ENCODE data around the gene IFNAR2. TPM values are rescaled to one million over a fixed set of nuclear protein-coding genes. Genes with fewer than 3 reads are reported as not detected.

The IFNAR2 gene
- total and polyA plus RNA-seq, 3 experiments from 2014 or later, result 23.4 to 85.3 (median 26.4) TPM

- Histone ChIP-seq H3K27ac (ENCODE audit: low read depth, low read length) (peak overlapping the region; percentile 81), H3K9me3 (ENCODE audit: low read length) (no peaks in the 10 kb centered on the region), H3K36me3 (ENCODE audit: insufficient read depth, low read length) (no peaks in the 10 kb centered on the region), H3K4me1 (ENCODE audit: insufficient read depth, low read length) (peaks cover 53% of the 10 kb centered on the region), H3K4me3 (ENCODE audit: low read length) (peak overlapping the region; percentile 87), H3K27me3 (ENCODE audit: insufficient read depth, low read length, poor library complexity, severe bottlenecking) (no peaks in the 10 kb centered on the region)
- Mint-ChIP-seq H3K9me3 (no peaks in the 10 kb centered on the region), H3K4me3 (peak overlapping the region; percentile 88 to 98 (median 96)), H3K4me1 (peaks cover 55 to 68% (median 66%) of the 10 kb centered on the region in 3 donors), H3K36me3 (peaks cover 0 to 35% (median 7%) of the 10 kb centered on the region in 3 donors), H3K27ac (peak overlapping the region; percentile 71 to 94 (median 83)), H3K27me3 (no peaks in the 10 kb centered on the region)
- POLR2A ChIA-PET, result interaction anchor here (0.6 to 2.2 kb wide), 5 partner anchors 9 to 360 kb away, joined by 3 to 6 read pairs (median 3); no protein-coding TSS in a partner anchor
- DNase-seq, result no peak
- CTCF ChIA-PET, result interaction anchor here (1.0 to 1.6 kb wide), 2 partner anchors 32 to 35 kb away, joined by 3 read pairs; partner anchors contain the start of gene IL10RB
Observed at GRCh38 chr21:33231526-33231925, 1.8 kb downstream of the IFNAR2 start.

GRCh38 chr21:33232291-33233034, 2.7 kb downstream of the IFNAR2 start:
- Mint-ChIP-seq H3K4me1 (peaks cover 62 to 75% (median 71%) of the 10 kb centered on the region in 3 donors), H3K36me3 (peaks cover 0 to 41% (median 10%) of the 10 kb centered on the region in 3 donors), H3K4me3 (peak overlapping the region; percentile 88 to 98 (median 96)), H3K9me3 (no peaks in the 10 kb centered on the region), H3K27me3 (no peaks in the 10 kb centered on the region), H3K27ac (peak overlapping the region; percentile 55 to 94 (median 83))
- H3K27me3 ChIP-seq (ENCODE audit: insufficient read depth, low read length, poor library complexity, severe bottlenecking), result no peaks in the 10 kb centered on the region
- no peaks in the 10 kb centered on the region for H3K36me3 ChIP-seq (ENCODE audit: insufficient read depth, low read length)
- H3K4me1 ChIP-seq (ENCODE audit: insufficient read depth, low read length), result peaks cover 62% of the 10 kb centered on the region
- peak overlapping the region; percentile 87 for H3K4me3 ChIP-seq (ENCODE audit: low read length)
- no peak overlapping the region for H3K27ac ChIP-seq (ENCODE audit: low read depth, low read length)
- H3K9me3 ChIP-seq (ENCODE audit: low read length), result no peaks in the 10 kb centered on the region
- ChIA-PET POLR2A (interaction anchor here (0.7 to 2.4 kb wide), 5 partner anchors 17 to 246 kb away, joined by 4 to 7 read pairs (median 5); partner anchors contain the start of gene IFNAR1), CTCF (interaction anchor here (0.7 to 1.6 kb wide), 2 partner anchors 34 to 129 kb away, joined by 3 to 4 read pairs; partner anchors contain the start of gene IL10RB)
- no peak for DNase-seq

GRCh38 chr21:33234635-33235520, 5.1 kb downstream of the IFNAR2 start:
- peaks cover 75 to 82% (median 81%) of the 10 kb centered on the region in 3 donors for H3K4me1 Mint-ChIP-seq
- H3K27ac Mint-ChIP-seq, result peak overlapping the region; percentile 35 to 92 (median 76)
- no peaks in the 10 kb centered on the region for H3K9me3 Mint-ChIP-seq
- H3K4me3 Mint-ChIP-seq, result peak overlapping the region; percentile 49 to 78 (median 67)
- no peaks in the 10 kb centered on the region for H3K36me3 ChIP-seq (ENCODE audit: insufficient read depth, low read length)
- no peak for DNase-seq
- CTCF ChIA-PET, result no interaction called here
- peaks cover 78% of the 10 kb centered on the region for H3K4me1 ChIP-seq (ENCODE audit: insufficient read depth, low read length)
- H3K27me3 ChIP-seq (ENCODE audit: insufficient read depth, low read length, poor library complexity, severe bottlenecking), result no peaks in the 10 kb centered on the region
- POLR2A ChIA-PET, result interaction anchor here (0.6 to 2.4 kb wide), 3 partner anchors 14 to 245 kb away, joined by 3 to 5 read pairs (median 4); partner anchors contain the start of gene TMEM50B
- no peak overlapping the region for H3K27ac ChIP-seq (ENCODE audit: low read depth, low read length)
- peaks cover 0 to 43% (median 10%) of the 10 kb centered on the region in 3 donors for H3K36me3 Mint-ChIP-seq
- no peak overlapping the region for H3K4me3 ChIP-seq (ENCODE audit: low read length)
- H3K9me3 ChIP-seq (ENCODE audit: low read length), result no peaks in the 10 kb centered on the region
- no peaks in the 10 kb centered on the region for H3K27me3 Mint-ChIP-seq

- no peak for DNase-seq
- H3K27ac ChIP-seq (ENCODE audit: low read depth, low read length), result no peak overlapping the region
- peak overlapping the region in 3 of 7 donors; percentile 22 to 27 (median 24) for H3K4me3 Mint-ChIP-seq
- peaks cover 91% of the 10 kb centered on the region for H3K4me1 ChIP-seq (ENCODE audit: insufficient read depth, low read length)
- H3K4me3 ChIP-seq (ENCODE audit: low read length), result no peak overlapping the region
- peak overlapping the region in 5 of 8 donors; percentile 71 to 84 (median 75) for H3K27ac Mint-ChIP-seq
- ChIA-PET POLR2A (no interaction called here), CTCF (no interaction called here)
- H3K27me3 ChIP-seq (ENCODE audit: insufficient read depth, low read length, poor library complexity, severe bottlenecking), result no peaks in the 10 kb centered on the region
- no peaks in the 10 kb centered on the region for H3K9me3 ChIP-seq (ENCODE audit: low read length)
- H3K4me1 Mint-ChIP-seq, result peaks cover 88 to 94% (median 94%) of the 10 kb centered on the region in 3 donors
- H3K9me3 Mint-ChIP-seq, result no peaks in the 10 kb centered on the region
- H3K36me3 Mint-ChIP-seq, result peaks cover 0 to 33% (median 10%) of the 10 kb centered on the region in 3 donors
- H3K36me3 ChIP-seq (ENCODE audit: insufficient read depth, low read length), result no peaks in the 10 kb centered on the region
- no peaks in the 10 kb centered on the region for H3K27me3 Mint-ChIP-seq
Observed at GRCh38 chr21:33236013-33236686, 6.4 kb downstream of the IFNAR2 start.

GRCh38 chr21:33236766-33237165, 7.0 kb downstream of the IFNAR2 start:
- no peak overlapping the region for H3K27ac ChIP-seq (ENCODE audit: low read depth, low read length)
- ChIA-PET POLR2A (interaction anchor here (2.2 kb wide), 1 partner anchor 88 kb away, joined by 11 read pairs; the partner anchor contains the start of gene IFNAR1), CTCF (no interaction called here)
- H3K4me1 Mint-ChIP-seq, result peaks cover 90 to 97% (median 96%) of the 10 kb centered on the region in 3 donors
- no peaks in the 10 kb centered on the region for H3K9me3 Mint-ChIP-seq
- H3K36me3 Mint-ChIP-seq, result peaks cover 0 to 33% (median 10%) of the 10 kb centered on the region in 3 donors
- no peak overlapping the region for H3K4me3 ChIP-seq (ENCODE audit: low read length)
- H3K27ac Mint-ChIP-seq, result peak overlapping the region; percentile 71 to 92 (median 82)
- H3K27me3 ChIP-seq (ENCODE audit: insufficient read depth, low read length, poor library complexity, severe bottlenecking), result no peaks in the 10 kb centered on the region
- peaks cover 94% of the 10 kb centered on the region for H3K4me1 ChIP-seq (ENCODE audit: insufficient read depth, low read length)
- H3K27me3 Mint-ChIP-seq, result no peaks in the 10 kb centered on the region
- no peaks in the 10 kb centered on the region for H3K9me3 ChIP-seq (ENCODE audit: low read length)
- no peak for DNase-seq
- H3K36me3 ChIP-seq (ENCODE audit: insufficient read depth, low read length), result no peaks in the 10 kb centered on the region
- peak overlapping the region in 6 of 7 donors; percentile 24 to 55 (median 44) for H3K4me3 Mint-ChIP-seq

GRCh38 chr21:33237486-33237885, 7.7 kb downstream of the IFNAR2 start:
- Histone ChIP-seq H3K27ac (ENCODE audit: low read depth, low read length) (no peak overlapping the region), H3K9me3 (ENCODE audit: low read length) (no peaks in the 10 kb centered on the region), H3K4me3 (ENCODE audit: low read length) (peak overlapping the region; percentile 6), H3K36me3 (ENCODE audit: insufficient read depth, low read length) (no peaks in the 10 kb centered on the region), H3K27me3 (ENCODE audit: insufficient read depth, low read length, poor library complexity, severe bottlenecking) (no peaks in the 10 kb centered on the region), H3K4me1 (ENCODE audit: insufficient read depth, low read length) (peaks cover 93% of the 10 kb centered on the region)
- no peak for DNase-seq
- no peaks in the 10 kb centered on the region for H3K27me3 Mint-ChIP-seq
- H3K4me1 Mint-ChIP-seq, result peaks cover 90 to 96% (median 94%) of the 10 kb centered on the region in 3 donors
- H3K4me3 Mint-ChIP-seq, result peak overlapping the region in 6 of 7 donors; percentile 19 to 84 (median 66)
- ChIA-PET POLR2A (interaction anchor here (1.7 to 2.2 kb wide), 2 partner anchors 8 to 87 kb away, joined by 7 to 11 read pairs; partner anchors contain the start of genes IFNAR1 and IFNAR2), CTCF (interaction anchor here (1.3 to 1.6 kb wide), 2 partner anchors 12 to 39 kb away, joined by 3 to 4 read pairs; no protein-coding TSS in a partner anchor)
- peak overlapping the region; percentile 71 to 92 (median 86) for H3K27ac Mint-ChIP-seq
- no peaks in the 10 kb centered on the region for H3K9me3 Mint-ChIP-seq
- H3K36me3 Mint-ChIP-seq, result peaks cover 0 to 35% (median 14%) of the 10 kb centered on the region in 3 donors

- Mint-ChIP-seq H3K27me3 (no peaks in the 10 kb centered on the region), H3K27ac (peak overlapping the region; percentile 71 to 92 (median 87)), H3K9me3 (no peaks in the 10 kb centered on the region), H3K4me1 (peaks cover 84 to 90% (median 88%) of the 10 kb centered on the region in 3 donors), H3K36me3 (peaks cover 0 to 29% (median 9%) of the 10 kb centered on the region in 3 donors), H3K4me3 (peak overlapping the region; percentile 31 to 84 (median 66))
- Histone ChIP-seq H3K4me3 (ENCODE audit: low read length) (no peak overlapping the region), H3K36me3 (ENCODE audit: insufficient read depth, low read length) (no peaks in the 10 kb centered on the region), H3K27ac (ENCODE audit: low read depth, low read length) (no peak overlapping the region), H3K27me3 (ENCODE audit: insufficient read depth, low read length, poor library complexity, severe bottlenecking) (no peaks in the 10 kb centered on the region), H3K9me3 (ENCODE audit: low read length) (no peaks in the 10 kb centered on the region), H3K4me1 (ENCODE audit: insufficient read depth, low read length) (peaks cover 87% of the 10 kb centered on the region)
- ChIA-PET POLR2A (interaction anchor here (1.7 to 2.2 kb wide), 2 partner anchors 9 to 87 kb away, joined by 7 to 11 read pairs; partner anchors contain the start of genes IFNAR1 and IFNAR2), CTCF (interaction anchor here (1.3 to 1.6 kb wide), 2 partner anchors 12 to 40 kb away, joined by 3 to 4 read pairs; no protein-coding TSS in a partner anchor)
- DNase-seq, result no peak
Observed at GRCh38 chr21:33238146-33238545, 8.4 kb downstream of the IFNAR2 start.
